Stimulated activated CD8-positive, alpha-beta memory T cell treated with anti-CD3 and anti-CD28 coated beads, Interleukin-2, amount 100 ng/mL, for 1 hour (primary cell): ENCODE data around the gene L3MBTL4.
"Not testable (repeated sequence)": the region's sequence is repeated elsewhere in the genome, so short reads cannot be mapped to it uniquely, and the experiment has no call there.

Source experiments
- DNase-seq, 2 donors: peaks; one replicate each; pipeline ENCODE4 v3.0.0-alpha.2; 2020; ENCODE audit warnings: low read depth in 2 of 2

The L3MBTL4 gene

GRCh38 chr18:6194640-6195039, 220.1 kb downstream of the L3MBTL4 start:
- DNase-seq, result no peak

- DNase-seq, result not testable (repeated sequence)
These were observed 228.9 kb downstream of the L3MBTL4 start for GRCh38 chr18:6185782-6186181.

- no peak for DNase-seq
These were observed 239.5 kb downstream of the L3MBTL4 start for GRCh38 chr18:6174983-6175745.

GRCh38 chr18:6170604-6171003, 244.1 kb downstream of the L3MBTL4 start:
- no peak for DNase-seq

GRCh38 chr18:6161549-6161948, 253.2 kb downstream of the L3MBTL4 start:
- no peak for DNase-seq

GRCh38 chr18:6159426-6159825, 255.3 kb downstream of the L3MBTL4 start:
- no peak for DNase-seq

GRCh38 chr18:6158958-6159357, 255.8 kb downstream of the L3MBTL4 start:
- no peak for DNase-seq

GRCh38 chr18:6156446-6156845, 258.3 kb downstream of the L3MBTL4 start:
- DNase-seq, result no peak

- DNase-seq, result no peak
These were observed 259.0 kb downstream of the L3MBTL4 start for GRCh38 chr18:6155707-6156106.

- DNase-seq, result no peak
These were observed 264.3 kb downstream of the L3MBTL4 start for GRCh38 chr18:6150430-6150829.

- no peak for DNase-seq
These were observed 268.4 kb downstream of the L3MBTL4 start for GRCh38 chr18:6146307-6146661.

- DNase-seq, result no peak
These were observed 268.9 kb downstream of the L3MBTL4 start for GRCh38 chr18:6145645-6146306.

- DNase-seq, result no peak
These were observed 275.7 kb downstream of the L3MBTL4 start for GRCh38 chr18:6139007-6139406.

GRCh38 chr18:6135901-6136300, 278.8 kb downstream of the L3MBTL4 start:
- DNase-seq, result not testable (repeated sequence)

GRCh38 chr18:6135029-6135428, 279.7 kb downstream of the L3MBTL4 start:
- not testable (repeated sequence) for DNase-seq

- no peak for DNase-seq
These were observed 281.9 kb downstream of the L3MBTL4 start for GRCh38 chr18:6132751-6133368.

- DNase-seq, result no peak
These were observed 293.9 kb downstream of the L3MBTL4 start for GRCh38 chr18:6120820-6121279.

GRCh38 chr18:6119761-6120160, 294.9 kb downstream of the L3MBTL4 start:
- no peak for DNase-seq

- no peak for DNase-seq
These were observed 296.6 kb downstream of the L3MBTL4 start for GRCh38 chr18:6118080-6118479.

GRCh38 chr18:6115710-6116109, 299.0 kb downstream of the L3MBTL4 start:
- no peak for DNase-seq

- DNase-seq, result no peak
These were observed 301.1 kb downstream of the L3MBTL4 start for GRCh38 chr18:6113650-6114049.

- no peak for DNase-seq
These were observed 303.0 kb downstream of the L3MBTL4 start for GRCh38 chr18:6111726-6112125.

- no peak for DNase-seq
These were observed 305.0 kb downstream of the L3MBTL4 start for GRCh38 chr18:6109743-6110142.
